NK-92 (cell line): Measurements from ENCODE around the gene ENSA.
A peak's percentile ranks its signal among the peaks of the same experiment; 100 is the strongest.
"Not testable (repeated sequence)": the region's sequence is repeated elsewhere in the genome, so short reads cannot be mapped to it uniquely, and the experiment has no call there.

Experiments used
- DNase-seq: peaks from one replicate; lab custom pipeline; 2025; ENCODE audit not compliant: unreplicated experiment; lab: John Stamatoyannopoulos, UW

Gene ENSA

GRCh38 chr1:150629115-150629928 lies at the start of gene ENSA:
ENSA (minus strand) TSS chr1:150629612; CDS start chr1:150629470, 142 bp downstream.
- DNase-seq: peak; percentile 84

GRCh38 chr1:150678988-150679387 lies 49.6 kb upstream of the ENSA start:
- DNase-seq: no peak

- DNase-seq: no peak
Measured at GRCh38 chr1:150674881-150675280, 45.5 kb upstream of the ENSA start.

- no peak for DNase-seq
Measured at GRCh38 chr1:150663321-150663720, 33.9 kb upstream of the ENSA start.

- DNase-seq: no peak
Measured at GRCh38 chr1:150662811-150663210, 33.4 kb upstream of the ENSA start.

- DNase-seq: no peak
Measured at GRCh38 chr1:150661156-150661555, 31.7 kb upstream of the ENSA start.

GRCh38 chr1:150660584-150660983 lies 31.2 kb upstream of the ENSA start:
- no peak for DNase-seq

GRCh38 chr1:150657064-150657463 lies 27.7 kb upstream of the ENSA start:
- DNase-seq: not testable (repeated sequence)

- not testable (repeated sequence) for DNase-seq
Measured at GRCh38 chr1:150654635-150655034, 25.2 kb upstream of the ENSA start.

GRCh38 chr1:150650193-150650592 lies 20.8 kb upstream of the ENSA start:
- no peak for DNase-seq

- DNase-seq: no peak
Measured at GRCh38 chr1:150649441-150650075, 20.1 kb upstream of the ENSA start.

GRCh38 chr1:150642296-150642695 lies 12.9 kb upstream of the ENSA start:
- DNase-seq: no peak

GRCh38 chr1:150641126-150641815 lies 11.9 kb upstream of the ENSA start:
- DNase-seq: not testable (repeated sequence)

GRCh38 chr1:150638430-150638829 lies 9.0 kb upstream of the ENSA start:
- not testable (repeated sequence) for DNase-seq

GRCh38 chr1:150634839-150635622 lies 5.6 kb upstream of the ENSA start:
- not testable (repeated sequence) for DNase-seq

GRCh38 chr1:150628766-150629114 lies 672 bp downstream of the ENSA start:
- DNase-seq: no peak

- no peak for DNase-seq
Measured at GRCh38 chr1:150627826-150628410, 1.5 kb downstream of the ENSA start.

GRCh38 chr1:150626150-150626549 lies 3.3 kb downstream of the ENSA start:
- no peak for DNase-seq

- DNase-seq: not testable (repeated sequence)
Measured at GRCh38 chr1:150624546-150624945, 4.9 kb downstream of the ENSA start.

- DNase-seq: not testable (repeated sequence)
Measured at GRCh38 chr1:150624134-150624533, 5.3 kb downstream of the ENSA start.
